Hippocampal formation (tissue), 2 donors: ENCODE results near the gene SIK2.

Experiments
- DNase-seq, 2 donors: peaks; one replicate each; lab custom pipeline; 2025; lab: John Stamatoyannopoulos, UW

Gene SIK2

GRCh38 chr11:111582163-111582562 lies 20.1 kb upstream of the SIK2 start:
- no peak for DNase-seq

- DNase-seq: no peak
These were observed 19.4 kb upstream of the SIK2 start for GRCh38 chr11:111582881-111583280.

DNA sequence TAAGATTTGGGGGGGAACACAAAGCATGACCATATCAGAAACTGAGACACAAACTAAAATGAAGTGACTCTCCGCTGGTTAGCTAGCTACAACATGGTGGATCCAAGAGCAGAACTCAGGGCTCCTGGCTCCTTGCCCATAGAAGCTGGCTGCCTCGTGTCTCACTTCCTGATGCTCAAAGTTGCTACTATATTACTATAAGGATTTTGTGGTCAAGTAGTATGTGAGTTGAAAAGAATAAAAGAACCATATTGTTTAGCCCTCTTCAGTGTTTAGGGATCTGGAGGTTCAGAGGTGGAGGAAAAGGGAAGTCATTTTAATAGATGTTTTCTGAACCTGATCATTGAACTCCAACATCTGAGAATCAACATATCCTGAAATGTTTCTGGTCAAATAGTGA lies 16.9 kb upstream of the SIK2 start:
- no peak for DNase-seq

DNA sequence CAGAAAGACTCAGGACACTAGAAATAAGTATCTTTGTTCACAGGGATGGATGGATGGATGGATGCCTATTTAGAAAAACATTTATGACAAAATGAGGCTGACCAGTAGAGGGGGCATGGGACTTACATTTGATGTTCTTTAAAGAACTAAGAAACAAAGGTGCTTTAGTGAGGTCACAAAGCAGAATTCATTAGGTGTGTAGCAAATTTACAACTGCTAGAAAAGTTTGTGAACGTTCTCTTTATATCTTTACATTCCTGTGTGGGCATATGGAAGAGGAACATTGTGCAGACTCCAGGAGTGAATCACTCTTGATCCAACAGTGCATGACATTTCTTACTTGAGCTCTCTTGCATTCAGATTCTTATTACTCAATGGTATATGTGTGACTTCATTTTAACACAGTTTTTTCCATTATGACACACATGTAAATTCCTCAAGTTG lies 15.8 kb upstream of the SIK2 start:
- peak in 1 of 2 donors; percentile 32 for DNase-seq

GRCh38 chr11:111589114-111589513 lies 13.1 kb upstream of the SIK2 start:
- no peak for DNase-seq

- DNase-seq: no peak
These were observed 12.3 kb upstream of the SIK2 start for GRCh38 chr11:111589886-111590499.

- no peak for DNase-seq
These were observed 10.9 kb upstream of the SIK2 start for GRCh38 chr11:111591187-111591960.

- no peak for DNase-seq
These were observed 9.8 kb upstream of the SIK2 start for GRCh38 chr11:111592491-111592890.

- no peak for DNase-seq
These were observed 5.9 kb upstream of the SIK2 start for GRCh38 chr11:111596319-111596718.

GRCh38 chr11:111598148-111598547 lies 4.1 kb upstream of the SIK2 start:
- no peak for DNase-seq

DNA sequence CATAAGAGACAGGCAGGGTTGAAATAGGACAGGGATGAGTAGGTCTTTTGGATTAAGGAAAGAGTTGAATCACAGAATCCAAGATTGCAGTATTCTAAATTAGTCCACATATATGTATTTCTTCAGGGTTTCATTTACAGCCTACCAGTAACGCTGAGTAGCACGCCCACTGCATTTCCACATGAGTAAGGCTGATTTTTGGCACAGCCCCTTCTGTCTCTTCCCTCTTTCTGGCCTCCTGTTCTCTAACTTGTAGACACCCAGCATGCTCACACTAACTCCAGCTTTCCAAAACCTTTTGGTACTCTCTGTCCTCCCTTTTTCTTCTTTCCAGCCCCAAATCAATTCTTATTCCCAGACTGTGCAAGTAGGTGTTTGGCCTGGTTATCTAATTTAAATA lies 3.7 kb upstream of the SIK2 start:
- DNase-seq: peak in 1 of 2 donors; percentile 6

- DNase-seq: no peak
These were observed 642 bp upstream of the SIK2 start for GRCh38 chr11:111601636-111601978.

GRCh38 chr11:111602865-111603610 lies 789 bp downstream of the SIK2 start:
- peak; percentile 45 to 65 for DNase-seq

GRCh38 chr11:111603611-111604130 lies 1.4 kb downstream of the SIK2 start:
- no peak for DNase-seq

DNA sequence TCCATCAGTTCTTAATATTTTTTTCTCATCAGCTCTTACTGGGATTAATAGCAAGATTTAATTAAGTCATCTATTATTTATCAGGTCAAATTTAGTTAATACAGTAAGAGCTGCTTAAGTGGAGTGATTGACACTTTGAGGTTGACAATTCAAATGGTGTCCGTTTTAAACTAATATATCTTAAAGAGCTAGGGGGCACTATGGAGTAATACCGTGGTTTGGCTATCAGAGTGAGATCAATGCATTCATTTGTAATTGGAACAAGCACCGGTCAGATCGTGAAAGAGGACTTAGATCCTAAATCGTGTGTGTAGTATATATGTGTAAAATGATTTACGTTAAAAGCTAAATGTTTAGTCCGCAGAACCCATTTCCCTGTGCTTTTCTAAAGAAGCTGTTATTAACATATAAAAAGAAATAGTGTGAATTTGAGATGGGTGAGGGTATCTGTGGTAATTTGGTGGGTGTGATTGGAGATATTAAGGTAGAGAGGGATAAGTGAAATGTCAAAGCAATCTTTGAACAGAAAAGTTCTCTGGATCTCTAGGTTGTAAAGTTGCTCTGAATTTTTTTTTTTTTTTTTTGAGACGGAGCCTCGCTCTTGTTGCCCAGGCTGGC lies 2.3 kb downstream of the SIK2 start:
- peak in 1 of 2 donors; percentile 78 for DNase-seq

DNA sequence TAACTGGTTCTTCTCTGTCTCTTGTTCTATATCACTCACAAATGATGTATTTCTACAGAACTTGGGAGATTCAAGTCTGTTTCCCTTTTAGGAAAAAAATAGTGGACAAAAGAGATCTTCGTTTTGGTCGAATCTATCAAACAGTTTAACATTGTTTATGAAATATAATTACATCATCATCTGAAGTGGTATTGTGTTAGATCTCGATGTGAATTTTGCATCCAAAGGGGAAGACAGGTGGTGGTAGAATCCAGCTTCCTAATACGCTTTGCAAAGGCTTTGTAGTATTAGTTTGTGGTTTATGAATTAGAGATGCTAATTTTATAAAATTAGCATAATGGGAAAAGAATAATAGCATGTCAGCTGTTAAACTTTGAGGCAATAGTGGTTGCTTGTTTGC lies 3.4 kb downstream of the SIK2 start:
- DNase-seq: peak in 1 of 2 donors; percentile 10

DNA sequence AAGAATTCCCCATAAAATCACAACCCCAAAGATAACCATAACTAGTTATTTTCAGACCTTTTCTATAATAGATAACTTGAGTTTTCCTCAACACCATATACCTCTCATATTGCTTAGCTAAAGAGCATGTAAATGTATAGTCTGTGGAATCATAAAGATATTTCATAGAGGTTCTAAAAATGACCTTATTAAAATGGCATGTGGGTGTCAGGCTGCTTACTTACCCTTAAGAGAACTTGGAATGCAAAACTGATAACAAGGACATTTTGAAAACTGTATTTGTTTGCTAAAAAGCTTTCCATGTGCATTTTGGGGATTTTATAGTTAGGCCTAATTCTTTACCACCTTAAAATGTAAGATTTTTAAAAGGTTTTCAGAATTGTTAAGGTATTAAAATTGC lies 4.7 kb downstream of the SIK2 start:
- no peak for DNase-seq

DNA sequence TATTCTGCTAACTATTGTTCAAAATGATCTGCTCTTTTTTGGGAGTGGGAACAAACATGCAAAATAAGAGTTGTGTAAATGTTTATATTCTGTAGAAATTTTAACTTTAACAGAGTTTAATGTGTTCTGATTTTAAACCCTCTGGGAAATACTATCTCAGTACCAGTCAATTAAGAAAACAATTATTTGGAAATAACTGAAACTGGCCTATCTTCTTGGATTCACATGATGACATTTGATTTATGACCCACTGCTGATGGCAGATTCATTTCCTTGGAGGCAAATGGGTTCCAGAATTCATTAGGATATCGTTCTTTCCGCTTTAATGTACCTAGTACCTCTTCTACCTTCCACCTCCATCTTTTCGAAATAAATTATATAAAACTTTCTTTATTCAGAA lies 5.5 kb downstream of the SIK2 start:
- no peak for DNase-seq

GRCh38 chr11:111612224-111612623 lies 10.0 kb downstream of the SIK2 start:
- DNase-seq: no peak

DNA sequence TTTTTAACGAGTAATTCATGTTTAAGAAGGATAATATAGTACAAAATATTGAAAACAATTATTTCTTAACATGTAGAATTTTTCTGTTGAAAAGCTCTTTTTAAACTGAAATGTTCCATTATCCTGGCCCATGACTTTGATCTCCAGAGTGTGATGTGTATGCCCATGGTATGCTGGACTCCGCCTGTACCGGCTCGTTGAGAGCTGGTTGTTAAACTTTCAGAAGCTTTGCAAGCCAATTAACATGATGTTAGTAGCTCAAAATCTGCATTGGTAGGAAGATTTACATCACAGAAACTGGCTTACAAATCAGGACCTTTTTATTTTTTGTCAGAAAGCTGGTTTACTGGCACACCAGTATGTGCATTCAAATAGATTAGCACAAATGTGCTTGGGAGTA lies 15.0 kb downstream of the SIK2 start:
- DNase-seq: no peak

- no peak for DNase-seq
These were observed 18.3 kb downstream of the SIK2 start for GRCh38 chr11:111620518-111620917.

GRCh38 chr11:111623527-111624030 lies 21.3 kb downstream of the SIK2 start:
- DNase-seq: no peak
